Right lobe of liver (tissue), 6 donors: ENCODE measurements around the gene PGLYRP1. TPM values are rescaled to one million over a fixed set of nuclear protein-coding genes. Genes with fewer than 3 reads are reported as not detected.

Experiments used
- ATAC-seq, 4 donors: fragments of 200-7000 bp; cut with Tn5 transposase; one replicate each; pipeline ENCODE4 v1.9.1; 2020; ENCODE audit warnings: mild to moderate bottlenecking in 4 of 4, moderate library complexity in 4 of 4
- DNase-seq, 3 donors: peaks; one replicate each; pipeline ENCODE4 v3.0.0-alpha.2; 2020
- H3K27ac ChIP-seq, 3 donors: fragments of 200-600 bp; one replicate each; pipeline ENCODE4 v1.8.0; 2022
- H3K27me3 ChIP-seq, 2 donors: fragments of 200-600 bp; one replicate each; pipeline ENCODE4 v1.8.0; 2022
- H3K36me3 ChIP-seq, 4 donors: fragments of 200-600 bp; sonication (generic) in 1 of 4; one replicate each; pipeline versions ENCODE4 v1.5.1 to v1.8.0; 2017 to 2022; ENCODE audit warnings: control low read depth in 1 of 4
- H3K4me1 ChIP-seq, 4 donors: fragments of 200-600 bp; sonication (generic) in 1 of 4; one replicate each; pipeline versions ENCODE4 v1.5.1 to v1.8.0; 2017 to 2022; ENCODE audit warnings: control low read depth in 1 of 4
- H3K4me3 ChIP-seq, 3 donors: fragments of 200-600 bp; one replicate each; pipeline ENCODE4 v1.8.0; 2022
- H3K9me3 ChIP-seq, 4 donors: fragments of 200-600 bp; sonication (generic) in 1 of 4; one replicate each; pipeline versions ENCODE4 v1.5.1 to v1.8.0; 2017 to 2022; ENCODE audit warnings: control low read depth in 1 of 4
- POLR2A ChIP-seq: fragments of 450-650 bp; IDR thresholded peaks from one replicate; pipeline ENCODE4 v1.6.1; 2017; ENCODE audit warnings: antibody characterized with exemption, mild to moderate bottlenecking
- WGBS: methylation state at CpG from one replicate; pipeline ENCODE4 v1.1.6; 2018; ENCODE audit warnings: low coverage, low lambda C conversion rate; ENCODE audit not compliant: insufficient coverage; ENCODE audit errors: missing lambda C conversion rate; 5-methylcytosine and 5-hydroxymethylcytosine counted together
- intact Hi-C, 2 donors: fragments of 100-400 bp; cut with DNase I; formaldehyde crosslinking; loops; one replicate each; pipeline versions ENCODE4 v1.11.2 to v1.14.1; 2022
- total RNA-seq, 6 experiments: library from RNA; depleted of rRNA in 2 of 6; stranded (reverse); fragments of >200 nt in 2 of 6; fragmentation: NEBNext Ultra II Directional in 3 of 6; extraction: Animal tissue kit (Norgen Biotek cat#: 25700) in 3 of 6; gene quantifications; one replicate each; pipeline versions ENCODE4 v1.1.0 to v1.2.4, GENCODE V29; 2016 to 2023
- TF ChIP-seq, protein P1 (sequence below), 4 donors: fragments of 200-600 bp in 3 of 4; fragments of 450-650 bp in 1 of 4; IDR thresholded peaks; one replicate each; pipeline versions ENCODE4 v1.5.1 to v1.8.0; 2016 to 2022; ENCODE audit warnings: antibody characterized with exemption in 4 of 4, mild to moderate bottlenecking in 2 of 4
- donor health status: DM: no; HTN: yes; CAD: no.
- donor health status: DM: no; HTN: no; CAD: no.
- donor health status: DM: no; HTN: no; CAD: no.
- donor health status: DM: no; HTN: yes; CAD: no.
- donor health status: DM: no; HTN: yes; CAD: no.

Gene PGLYRP1
- total RNA-seq, 6 experiments from 2014 or later = 0.86 to 1.1 TPM; not detected in 4

DNA sequence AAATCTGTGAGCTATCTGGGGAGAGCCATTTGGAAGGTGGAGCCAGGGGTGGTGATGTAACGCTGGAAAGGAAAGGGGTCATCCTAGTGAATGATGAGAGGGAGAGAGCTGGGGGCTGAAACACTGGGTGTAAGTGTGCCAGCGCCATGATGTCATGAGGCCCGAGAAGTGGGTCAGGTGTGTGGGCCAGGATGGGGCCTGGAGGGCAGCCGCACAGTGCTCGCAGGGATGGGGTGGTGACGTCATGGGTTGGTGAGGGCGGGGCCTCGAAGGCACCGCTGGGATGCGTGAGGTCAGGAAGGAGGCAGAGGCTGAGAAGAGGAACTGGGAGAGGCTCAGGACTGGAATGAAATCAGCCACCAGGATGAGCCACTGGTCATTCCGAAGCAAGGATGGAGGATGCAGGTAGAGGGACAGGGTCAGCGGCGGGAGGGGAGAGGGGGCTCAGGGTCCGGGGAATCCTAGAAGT lies 23.2 kb downstream of the PGLYRP1 start:
- Histone ChIP-seq H3K4me1 (peaks cover 0 to 6% (median under 1%) of the 10 kb centered on the region in 4 donors), H3K27ac (no peak overlapping the region), H3K9me3 (no peaks in the 10 kb centered on the region), H3K36me3 (no peaks in the 10 kb centered on the region), H3K27me3 (no peaks in the 10 kb centered on the region), H3K4me3 (no peak overlapping the region)
- TF ChIP-seq, protein P1, sequence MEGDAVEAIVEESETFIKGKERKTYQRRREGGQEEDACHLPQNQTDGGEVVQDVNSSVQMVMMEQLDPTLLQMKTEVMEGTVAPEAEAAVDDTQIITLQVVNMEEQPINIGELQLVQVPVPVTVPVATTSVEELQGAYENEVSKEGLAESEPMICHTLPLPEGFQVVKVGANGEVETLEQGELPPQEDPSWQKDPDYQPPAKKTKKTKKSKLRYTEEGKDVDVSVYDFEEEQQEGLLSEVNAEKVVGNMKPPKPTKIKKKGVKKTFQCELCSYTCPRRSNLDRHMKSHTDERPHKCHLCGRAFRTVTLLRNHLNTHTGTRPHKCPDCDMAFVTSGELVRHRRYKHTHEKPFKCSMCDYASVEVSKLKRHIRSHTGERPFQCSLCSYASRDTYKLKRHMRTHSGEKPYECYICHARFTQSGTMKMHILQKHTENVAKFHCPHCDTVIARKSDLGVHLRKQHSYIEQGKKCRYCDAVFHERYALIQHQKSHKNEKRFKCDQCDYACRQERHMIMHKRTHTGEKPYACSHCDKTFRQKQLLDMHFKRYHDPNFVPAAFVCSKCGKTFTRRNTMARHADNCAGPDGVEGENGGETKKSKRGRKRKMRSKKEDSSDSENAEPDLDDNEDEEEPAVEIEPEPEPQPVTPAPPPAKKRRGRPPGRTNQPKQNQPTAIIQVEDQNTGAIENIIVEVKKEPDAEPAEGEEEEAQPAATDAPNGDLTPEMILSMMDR (IDR thresholded peaks at IDR 0.05) = no peak
- no peak for TF ChIP-seq POLR2A
- intact Hi-C loops = no loop called here
- no peak for DNase-seq
- 29% methylated on average over 13 of the region's 14 CpGs for WGBS
- ATAC-seq = no peak

- Histone ChIP-seq H3K9me3 (no peaks in the 10 kb centered on the region), H3K27ac (no peak overlapping the region), H3K27me3 (no peaks in the 10 kb centered on the region), H3K4me3 (no peak overlapping the region), H3K36me3 (no peaks in the 10 kb centered on the region), H3K4me1 (peaks cover 0 to 9% (median under 1%) of the 10 kb centered on the region in 4 donors)
- no peak for ATAC-seq
- intact Hi-C loops = no loop called here
- DNase-seq = no peak
- WGBS = 83% methylated on average over 2 of the region's 4 CpGs
- TF ChIP-seq, protein P1 (IDR thresholded peaks at IDR 0.05) = no peak
- no peak for TF ChIP-seq POLR2A
These were observed 24.0 kb downstream of the PGLYRP1 start for GRCh38 chr19:45998834-45999233.

- Histone ChIP-seq H3K4me1 (peaks cover 0 to 9% (median under 1%) of the 10 kb centered on the region in 4 donors), H3K9me3 (no peaks in the 10 kb centered on the region), H3K27ac (no peak overlapping the region), H3K27me3 (no peaks in the 10 kb centered on the region), H3K4me3 (no peak overlapping the region), H3K36me3 (no peaks in the 10 kb centered on the region)
- no peak for TF ChIP-seq POLR2A
- TF ChIP-seq, protein P1 (IDR thresholded peaks at IDR 0.05) = no peak
- DNase-seq = no peak
- 94% methylated on average over 7 of the region's 8 CpGs for WGBS
- ATAC-seq = no peak
- intact Hi-C loops = no loop called here
These were observed 25.9 kb downstream of the PGLYRP1 start for GRCh38 chr19:45996933-45997332.

GRCh38 chr19:45995715-45996385 lies 27.0 kb downstream of the PGLYRP1 start:
- no peak for TF ChIP-seq POLR2A
- TF ChIP-seq, protein P1 (IDR thresholded peaks at IDR 0.05) = no peak
- H3K9me3 ChIP-seq = no peaks in the 10 kb centered on the region
- H3K4me3 ChIP-seq = peak overlapping the region; percentile 69 to 74 (median 72)
- peak overlapping the region; percentile 33 to 55 (median 41) for H3K27ac ChIP-seq
- intact Hi-C loops = no loop called here
- DNase-seq (no peak), ATAC-seq (no peak)
- no peaks in the 10 kb centered on the region for H3K27me3 ChIP-seq
- peaks cover 0 to 9% (median under 1%) of the 10 kb centered on the region in 4 donors for H3K4me1 ChIP-seq
- 10% methylated on average over 13 of the region's 13 CpGs for WGBS
- no peaks in the 10 kb centered on the region for H3K36me3 ChIP-seq
